Stimulated activated CD8-positive, alpha-beta memory T cell treated with anti-CD3 and anti-CD28 coated beads, Interleukin-15, amount 100 ng/mL, for 4 hours (primary cell): Measurements from ENCODE around the gene JPH3.

Experiments
- DNase-seq, 2 donors: peaks; one replicate each; pipeline ENCODE4 v3.0.0-alpha.2; 2020; ENCODE audit warnings: low read depth in 2 of 2

JPH3 gene

GRCh38 chr16:87601401-87601981 lies 817 bp upstream of the JPH3 start:
- no peak for DNase-seq

GRCh38 chr16:87602821-87603683 lies 744 bp downstream of the JPH3 start:
- no peak for DNase-seq

GRCh38 chr16:87603684-87604633 lies 1.7 kb downstream of the JPH3 start:
- DNase-seq = no peak

GRCh38 chr16:87604634-87605111 lies 2.4 kb downstream of the JPH3 start:
- DNase-seq = no peak

- DNase-seq = no peak
Measured at GRCh38 chr16:87607223-87607622, 4.9 kb downstream of the JPH3 start.

- DNase-seq = no peak
Measured at GRCh38 chr16:87607871-87608270, 5.6 kb downstream of the JPH3 start.

- DNase-seq = no peak
Measured at GRCh38 chr16:87608400-87608985, 6.2 kb downstream of the JPH3 start.

GRCh38 chr16:87610026-87610425 lies 7.7 kb downstream of the JPH3 start:
- DNase-seq = no peak

GRCh38 chr16:87611456-87611855 lies 9.1 kb downstream of the JPH3 start:
- DNase-seq = no peak

- no peak for DNase-seq
Measured at GRCh38 chr16:87613961-87614360, 11.7 kb downstream of the JPH3 start.

- DNase-seq = no peak
Measured at GRCh38 chr16:87615621-87616041, 13.3 kb downstream of the JPH3 start.

- no peak for DNase-seq
Measured at GRCh38 chr16:87616556-87616955, 14.2 kb downstream of the JPH3 start.

- DNase-seq = no peak
Measured at GRCh38 chr16:87618216-87618615, 15.9 kb downstream of the JPH3 start.

- DNase-seq = no peak
Measured at GRCh38 chr16:87619360-87620200, 17.3 kb downstream of the JPH3 start.

- no peak for DNase-seq
Measured at GRCh38 chr16:87620201-87620495, 17.8 kb downstream of the JPH3 start.

GRCh38 chr16:87621550-87621829 lies 19.2 kb downstream of the JPH3 start:
- no peak for DNase-seq

GRCh38 chr16:87621976-87622713 lies 19.8 kb downstream of the JPH3 start:
- DNase-seq = no peak

- no peak for DNase-seq
Measured at GRCh38 chr16:87622756-87623319, 20.5 kb downstream of the JPH3 start.

- DNase-seq = no peak
Measured at GRCh38 chr16:87625241-87625797, 23.0 kb downstream of the JPH3 start.

GRCh38 chr16:87626401-87626800 lies 24.1 kb downstream of the JPH3 start:
- no peak for DNase-seq
